Limb (tissue), 2 donors: ENCODE results near the gene LIN37.
"Not testable (repeated sequence)": the region's sequence is repeated elsewhere in the genome, so short reads cannot be mapped to it uniquely, and the experiment has no call there.

Experiments used
- DNase-seq, 2 donors: peaks; one replicate each; pipeline ENCODE4 v3.0.0-alpha.2; 2016; ENCODE audit errors: extremely low spot score in 2 of 2

The LIN37 gene

GRCh38 chr19:35752746-35753350 is 4.5 kb downstream of the LIN37 start:
- peak in 1 of 2 donors; percentile 29 for DNase-seq

- DNase-seq: peak in 1 of 2 donors; percentile 26
These were observed 5.4 kb downstream of the LIN37 start for GRCh38 chr19:35753634-35754369.

- peak in 1 of 2 donors; percentile 29 for DNase-seq
These were observed 6.2 kb downstream of the LIN37 start for GRCh38 chr19:35754370-35755130.

- no peak for DNase-seq
These were observed 6.8 kb downstream of the LIN37 start for GRCh38 chr19:35755131-35755549.

GRCh38 chr19:35755550-35756376 is 7.4 kb downstream of the LIN37 start:
- DNase-seq: peak; percentile 34 to 72

- peak; percentile 48 to 75 for DNase-seq
These were observed 8.2 kb downstream of the LIN37 start, which contains the start of gene HSPB6 for GRCh38 chr19:35756377-35757230. Gene HSPB6, minus strand, starts transcription at chr19:35757029. Its CDS starts 21 bp downstream, at chr19:35757008.

GRCh38 chr19:35757231-35757748 is 8.9 kb downstream of the LIN37 start:
- DNase-seq: peak; percentile 88

- peak; percentile 99 to 100 for DNase-seq
These were observed 9.6 kb downstream of the LIN37 start, which contains the start of gene PROSER3 for GRCh38 chr19:35757749-35758608. Gene PROSER3, plus strand, starts transcription at chr19:35758176. Its CDS starts 40 bp downstream, at chr19:35758216.

GRCh38 chr19:35759697-35760096 is 11.3 kb downstream of the LIN37 start:
- no peak for DNase-seq

- no peak for DNase-seq
These were observed 12.5 kb downstream of the LIN37 start for GRCh38 chr19:35760711-35761349.

GRCh38 chr19:35764432-35765315 is 16.3 kb downstream of the LIN37 start:
- DNase-seq: no peak

GRCh38 chr19:35766571-35767104 is 18.3 kb downstream of the LIN37 start:
- DNase-seq: no peak

GRCh38 chr19:35767288-35768081 is 19.1 kb downstream of the LIN37 start:
- DNase-seq: peak in 1 of 2 donors; percentile 66

GRCh38 chr19:35768082-35768421 is 19.7 kb downstream of the LIN37 start:
- DNase-seq: no peak

GRCh38 chr19:35772362-35772761 is 24.0 kb downstream of the LIN37 start:
- DNase-seq: not testable (repeated sequence)

- DNase-seq: no peak
These were observed 24.8 kb downstream of the LIN37 start for GRCh38 chr19:35773020-35773806.
